GM20000 (cell line): ENCODE data around the gene RFC4.

Experiments used
- DNase-seq: peaks from one replicate; pipeline ENCODE4 v3.0.0; 2012; ENCODE audit warnings: low spot score
- TF ChIP-seq, protein P1 (sequence below): IDR thresholded peaks from 2 replicates; pipeline ENCODE4 v1.5.1; 2012; ENCODE audit warnings: mild to moderate bottlenecking, control low read depth; ENCODE audit errors: extremely low read depth, missing control alignments

RFC4 gene

GRCh38 chr3:186845756-186846155 lies 39.5 kb upstream of the RFC4 start:
- TF ChIP-seq, protein P1, sequence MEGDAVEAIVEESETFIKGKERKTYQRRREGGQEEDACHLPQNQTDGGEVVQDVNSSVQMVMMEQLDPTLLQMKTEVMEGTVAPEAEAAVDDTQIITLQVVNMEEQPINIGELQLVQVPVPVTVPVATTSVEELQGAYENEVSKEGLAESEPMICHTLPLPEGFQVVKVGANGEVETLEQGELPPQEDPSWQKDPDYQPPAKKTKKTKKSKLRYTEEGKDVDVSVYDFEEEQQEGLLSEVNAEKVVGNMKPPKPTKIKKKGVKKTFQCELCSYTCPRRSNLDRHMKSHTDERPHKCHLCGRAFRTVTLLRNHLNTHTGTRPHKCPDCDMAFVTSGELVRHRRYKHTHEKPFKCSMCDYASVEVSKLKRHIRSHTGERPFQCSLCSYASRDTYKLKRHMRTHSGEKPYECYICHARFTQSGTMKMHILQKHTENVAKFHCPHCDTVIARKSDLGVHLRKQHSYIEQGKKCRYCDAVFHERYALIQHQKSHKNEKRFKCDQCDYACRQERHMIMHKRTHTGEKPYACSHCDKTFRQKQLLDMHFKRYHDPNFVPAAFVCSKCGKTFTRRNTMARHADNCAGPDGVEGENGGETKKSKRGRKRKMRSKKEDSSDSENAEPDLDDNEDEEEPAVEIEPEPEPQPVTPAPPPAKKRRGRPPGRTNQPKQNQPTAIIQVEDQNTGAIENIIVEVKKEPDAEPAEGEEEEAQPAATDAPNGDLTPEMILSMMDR, result no peak
- DNase-seq, result no peak

GRCh38 chr3:186844908-186845307 lies 38.6 kb upstream of the RFC4 start:
- no peak for DNase-seq
- TF ChIP-seq, protein P1, result no peak

DNA sequence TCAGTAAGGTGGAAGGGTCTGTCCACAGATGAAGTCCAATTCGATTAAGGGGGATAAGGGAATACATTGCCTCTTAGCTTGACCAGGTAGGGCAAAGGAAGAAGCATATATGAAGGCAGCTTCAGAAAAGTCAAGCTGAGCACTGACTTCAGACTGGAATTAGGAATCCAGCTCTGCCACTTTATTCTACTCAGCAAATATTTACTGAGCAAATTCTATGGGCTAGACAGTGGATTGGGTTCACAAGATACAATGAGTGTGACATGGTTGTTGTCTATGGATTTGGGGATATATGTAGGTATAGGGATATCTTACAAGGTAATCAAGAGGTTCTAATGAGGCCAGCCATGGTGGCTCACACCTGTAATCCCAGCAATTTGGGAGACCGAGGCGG lies 36.8 kb upstream of the RFC4 start:
- DNase-seq, result no peak
- TF ChIP-seq, protein P1, result no peak

DNA sequence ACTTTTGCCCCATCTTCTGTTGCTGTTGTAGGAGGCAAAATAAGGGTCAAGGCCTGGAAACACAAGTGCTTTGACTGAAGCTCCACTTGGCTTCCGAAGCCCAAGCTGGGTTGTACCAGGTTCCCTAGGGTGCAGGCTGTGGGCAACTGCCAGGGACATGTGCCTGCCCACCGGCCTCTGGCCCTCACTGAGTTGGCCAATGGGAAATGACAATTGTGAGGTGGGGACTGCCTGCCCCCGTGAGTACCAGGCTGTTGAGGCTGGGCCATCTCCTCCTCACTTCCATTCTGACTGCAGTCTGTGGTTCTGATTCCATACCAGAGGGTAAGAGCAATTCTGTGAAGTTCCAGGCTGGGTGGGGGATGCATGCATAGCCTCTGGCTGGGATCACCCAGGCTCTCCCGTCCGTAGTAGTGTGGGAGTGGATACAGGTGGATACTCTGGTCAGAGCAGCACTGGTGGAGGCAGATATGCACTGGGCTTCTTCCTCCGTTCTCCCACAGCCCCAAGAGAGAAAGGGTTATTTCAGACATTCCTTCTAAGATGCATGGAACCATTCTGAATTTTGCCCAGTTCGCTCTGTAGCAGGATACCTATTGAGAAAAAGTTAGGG lies 36.2 kb upstream of the RFC4 start, which contains the start of gene ADIPOQ:
Gene ADIPOQ, plus strand, starts transcription at position 285 of the 613 bp plus-strand sequence. CDS start 10,349 bp downstream, outside the sequence.
- TF ChIP-seq, protein P1, result no peak
- DNase-seq, result no peak

GRCh38 chr3:186841620-186842019 lies 35.3 kb upstream of the RFC4 start:
- no peak for DNase-seq
- TF ChIP-seq, protein P1, result no peak

GRCh38 chr3:186839874-186840641 lies 33.8 kb upstream of the RFC4 start:
- TF ChIP-seq, protein P1, result no peak
- DNase-seq, result no peak

GRCh38 chr3:186832276-186832675 lies 26.0 kb upstream of the RFC4 start:
- DNase-seq, result no peak
- TF ChIP-seq, protein P1, result no peak
